K562 (cell line): ENCODE data around the gene PRSS27. TPM values are rescaled to one million over a fixed set of nuclear protein-coding genes. Genes with fewer than 3 reads are reported as not detected.

ENCODE experiments used
- BCL6 ChIP-seq: fragments of 250-450 bp; sonication (Bioruptor Pico); IDR thresholded peaks from 2 replicates; pipeline ENCODE4 v1.4.0; 2020
- CBX2 ChIP-seq: fragments of 200-600 bp; sonication (generic); IDR thresholded peaks from one replicate; pipeline ENCODE4 v1.6.1; 2012; ENCODE audit warnings: mild to moderate bottlenecking, low read length, inconsistent platforms; ENCODE audit not compliant: insufficient read depth, poor library complexity, severe bottlenecking
- ELF2 ChIP-seq: fragments of 250-450 bp; sonication (Bioruptor Pico); IDR thresholded peaks from 2 replicates; pipeline ENCODE4 v1.5.0; 2021; ENCODE audit warnings: mild to moderate bottlenecking
- FOXJ2 ChIP-seq: fragments of 200-800 bp; sonication (Bioruptor generic); IDR thresholded peaks from 2 replicates; pipeline ENCODE4 v1.6.1; 2016; ENCODE audit warnings: missing genetic modification characterization, missing compliant biosample characterization
- HMGN3 ChIP-seq: IDR thresholded peaks from 2 replicates; pipeline ENCODE4 v1.6.1; 2011; ENCODE audit warnings: borderline replicate concordance, low read depth, mild to moderate bottlenecking, mixed read lengths, low read length; ENCODE audit not compliant: insufficient read length; ENCODE audit errors: extremely low read depth
- HOMEZ ChIP-seq: fragments of 250-450 bp; sonication (Bioruptor Pico); IDR thresholded peaks from 2 replicates; pipeline ENCODE4 v1.4.0; 2020; ENCODE audit warnings: mild to moderate bottlenecking, moderate library complexity
- LCOR ChIP-seq: sonication (generic); formaldehyde crosslinking; IDR thresholded peaks from 2 replicates; pipeline ENCODE4 v1.8.0; 2022; ENCODE audit warnings: mild to moderate bottlenecking, missing genetic modification reagents
- LEF1 ChIP-seq: fragments of 450-650 bp; IDR thresholded peaks from 2 replicates; pipeline ENCODE4 v1.6.1; 2016; ENCODE audit warnings: mild to moderate bottlenecking
- MCM7 ChIP-seq, 2 experiments: fragments of 450-650 bp; IDR thresholded peaks; 2 replicates each; pipeline ENCODE4 v1.6.1; 2016 to 2018
- MIER1 ChIP-seq: fragments of 450-650 bp; IDR thresholded peaks from 2 replicates; pipeline ENCODE4 v1.6.1; 2016; ENCODE audit warnings: antibody characterized with exemption, mild to moderate bottlenecking, low read depth
- NCOA2 ChIP-seq, 2 experiments: fragments of 450-650 bp; IDR thresholded peaks; 2 replicates each; pipeline ENCODE4 v1.6.1; 2018; ENCODE audit warnings: mild to moderate bottlenecking in 2 of 2, moderate library complexity in 1 of 2; ENCODE audit not compliant: partially characterized antibody in 2 of 2
- PTBP1 ChIP-seq: fragments of 200-400 bp; formaldehyde crosslinking; IDR thresholded peaks from 2 replicates; pipeline ENCODE4 v1.6.1; 2017; ENCODE audit warnings: low read depth, low read length
- RB1 ChIP-seq: fragments of 450-650 bp; IDR thresholded peaks from 2 replicates; pipeline ENCODE4 v1.6.1; 2017; ENCODE audit warnings: low read depth, mild to moderate bottlenecking
- RBM39 ChIP-seq: fragments of 200-400 bp; formaldehyde crosslinking; optimal IDR thresholded peaks from 2 replicates; pipeline ENCODE3; 2018; ENCODE audit warnings: low read depth, low read length
- SP2 ChIP-seq: IDR thresholded peaks from 2 replicates; pipeline ENCODE4 v1.6.1; 2011; ENCODE audit warnings: mild to moderate bottlenecking, low read depth, low read length, moderate library complexity; ENCODE audit not compliant: poor library complexity, severe bottlenecking; ENCODE audit errors: extremely low read depth
- XRCC4 ChIP-seq: IDR thresholded peaks from one replicate; pipeline ENCODE4 v1.6.1; 2011; ENCODE audit not compliant: insufficient read depth, insufficient read length; ENCODE audit errors: extremely low read depth
- ZNF274 ChIP-seq: IDR thresholded peaks from 2 replicates; pipeline ENCODE4 v1.6.1; 2011; ENCODE audit warnings: low read depth, mild to moderate bottlenecking, low read length, moderate library complexity, borderline replicate concordance
- polyA plus RNA-seq, 8 experiments: library from polyadenylated mRNA; depleted of rRNA in 4 of 8; stranded (reverse) in 5 of 8; unstranded in 3 of 8; fragments of >200 nt; fragmentation: Nextera tagmentation in 2 of 8; fragmentation: Illumina TruSeq in 1 of 8; extraction: Ambion mirVana in 2 of 8; extraction: Trizol in 1 of 8; gene quantifications; 2 replicates each; pipeline versions ENCODE4 v1.2.1 to v1.2.3, GENCODE V29; 2011 to 2014; ENCODE audit warnings: inconsistent platforms in 1 of 8, missing spikeins in 1 of 8
- total RNA-seq, 7 experiments: library from RNA; depleted of rRNA in 6 of 7; stranded (reverse); fragments of >200 nt in 6 of 7; fragmentation: Illumina TruSeq in 2 of 7; extraction: Trizol in 2 of 7; gene quantifications; 2 replicates each; pipeline versions ENCODE4 v1.2.1 to v1.2.3, GENCODE V29; 2011 to 2021; ENCODE audit warnings: low replicate concordance in 1 of 7
- TF ChIP-seq, protein P1 (sequence below), 2 experiments: fragments of 450-650 bp in 1 of 2; sonication (generic) in 1 of 2; formaldehyde crosslinking in 1 of 2; IDR thresholded peaks; 2 replicates each; pipeline versions ENCODE4 v1.7.1 to v1.9.0; 2016 to 2022; ENCODE audit warnings: inconsistent platforms in 1 of 2, mild to moderate bottlenecking in 1 of 2, missing genetic modification reagents in 1 of 2

PRSS27 gene
- total and polyA plus RNA-seq, 9 of the 15 experiments (the other 6 are each of a cell fraction or from before 2014, with no cell fraction given) = 0.09 to 0.20 (median 0.17) TPM; not detected in 5

DNA sequence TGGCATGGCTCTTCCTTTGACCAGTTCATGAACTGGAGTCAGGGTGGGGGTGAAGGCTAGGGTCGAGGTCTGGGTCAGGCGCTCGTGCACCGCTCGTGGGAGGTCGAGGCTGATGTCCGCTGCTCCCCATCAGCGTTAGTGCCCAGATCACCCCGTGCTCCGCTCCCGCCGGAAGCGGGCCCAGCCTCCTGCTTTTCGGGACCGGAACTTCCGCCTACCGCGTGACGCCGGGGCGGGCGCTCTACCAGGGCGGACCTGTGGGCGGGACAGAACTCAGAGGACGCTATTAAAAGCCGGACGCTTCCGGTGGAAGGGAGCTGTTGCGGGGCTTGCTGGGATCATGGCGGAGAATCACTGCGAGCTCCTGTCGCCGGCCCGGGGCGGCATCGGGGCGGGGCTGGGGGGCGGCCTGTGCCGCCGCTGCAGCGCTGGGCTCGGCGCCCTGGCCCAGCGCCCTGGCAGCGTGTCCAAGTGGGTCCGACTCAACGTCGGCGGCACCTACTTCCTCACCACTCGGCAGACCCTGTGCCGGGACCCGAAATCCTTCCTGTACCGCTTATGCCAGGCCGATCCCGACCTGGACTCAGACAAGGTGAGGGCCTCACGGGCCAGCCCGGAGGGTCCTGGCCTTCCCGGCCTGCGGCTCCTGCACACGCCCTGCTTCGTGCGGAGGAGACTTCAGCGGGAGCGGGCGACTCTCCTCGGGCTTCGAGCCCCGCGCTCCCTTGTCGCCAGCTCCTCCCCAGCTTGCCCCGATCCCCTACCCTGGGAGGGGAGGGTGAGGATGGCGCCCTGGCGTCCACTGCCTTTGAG lies 37.6 kb downstream of the PRSS27 start, which contains the start of gene KCTD5 (continued):
- TF ChIP-seq CBX2 (no peak), HMGN3 (peak; percentile 89), LCOR (CRISPR knock-in tag) (peak; percentile 94), MIER1 (no peak), RBM39 (no peak), BCL6 (CRISPR knock-in tag) (no peak), ELF2 (CRISPR knock-in tag) (peak; percentile 96), SP2 (peak; percentile 69), MCM7 (IDR thresholded peaks at IDR 0.05) (no peak), PTBP1 (no peak), FOXJ2 (tag) (no peak), ZNF274 (no peak; the same call in 1 of the 2 replicates), RB1 (peak; percentile 85), HOMEZ (CRISPR knock-in tag) (no peak), NCOA2 (IDR thresholded peaks at IDR 0.05; ENCODE audit: partially characterized antibody in 2 of 2) (no peak), LEF1 (peak; percentile 54; the same call in 1 of the 2 replicates), XRCC4 (no peak)
- TF ChIP-seq, protein P1, sequence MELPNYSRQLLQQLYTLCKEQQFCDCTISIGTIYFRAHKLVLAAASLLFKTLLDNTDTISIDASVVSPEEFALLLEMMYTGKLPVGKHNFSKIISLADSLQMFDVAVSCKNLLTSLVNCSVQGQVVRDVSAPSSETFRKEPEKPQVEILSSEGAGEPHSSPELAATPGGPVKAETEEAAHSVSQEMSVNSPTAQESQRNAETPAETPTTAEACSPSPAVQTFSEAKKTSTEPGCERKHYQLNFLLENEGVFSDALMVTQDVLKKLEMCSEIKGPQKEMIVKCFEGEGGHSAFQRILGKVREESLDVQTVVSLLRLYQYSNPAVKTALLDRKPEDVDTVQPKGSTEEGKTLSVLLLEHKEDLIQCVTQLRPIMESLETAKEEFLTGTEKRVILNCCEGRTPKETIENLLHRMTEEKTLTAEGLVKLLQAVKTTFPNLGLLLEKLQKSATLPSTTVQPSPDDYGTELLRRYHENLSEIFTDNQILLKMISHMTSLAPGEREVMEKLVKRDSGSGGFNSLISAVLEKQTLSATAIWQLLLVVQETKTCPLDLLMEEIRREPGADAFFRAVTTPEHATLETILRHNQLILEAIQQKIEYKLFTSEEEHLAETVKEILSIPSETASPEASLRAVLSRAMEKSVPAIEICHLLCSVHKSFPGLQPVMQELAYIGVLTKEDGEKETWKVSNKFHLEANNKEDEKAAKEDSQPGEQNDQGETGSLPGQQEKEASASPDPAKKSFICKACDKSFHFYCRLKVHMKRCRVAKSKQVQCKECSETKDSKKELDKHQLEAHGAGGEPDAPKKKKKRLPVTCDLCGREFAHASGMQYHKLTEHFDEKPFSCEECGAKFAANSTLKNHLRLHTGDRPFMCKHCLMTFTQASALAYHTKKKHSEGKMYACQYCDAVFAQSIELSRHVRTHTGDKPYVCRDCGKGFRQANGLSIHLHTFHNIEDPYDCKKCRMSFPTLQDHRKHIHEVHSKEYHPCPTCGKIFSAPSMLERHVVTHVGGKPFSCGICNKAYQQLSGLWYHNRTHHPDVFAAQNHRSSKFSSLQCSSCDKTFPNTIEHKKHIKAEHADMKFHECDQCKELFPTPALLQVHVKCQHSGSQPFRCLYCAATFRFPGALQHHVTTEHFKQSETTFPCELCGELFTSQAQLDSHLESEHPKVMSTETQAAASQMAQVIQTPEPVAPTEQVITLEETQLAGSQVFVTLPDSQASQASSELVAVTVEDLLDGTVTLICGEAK (IDR thresholded peaks at IDR 0.05) = peak; percentile 100
- TF ChIP-seq, protein P1 (CRISPR knock-in tag; IDR thresholded peaks at IDR 0.05) = no peak
